ENCODE measurements around the gene EXD3.
"Not testable (repeated sequence)": the region's sequence is repeated elsewhere in the genome, so short reads cannot be mapped to it uniquely, and the experiment has no call there.

The EXD3 gene, protein sequence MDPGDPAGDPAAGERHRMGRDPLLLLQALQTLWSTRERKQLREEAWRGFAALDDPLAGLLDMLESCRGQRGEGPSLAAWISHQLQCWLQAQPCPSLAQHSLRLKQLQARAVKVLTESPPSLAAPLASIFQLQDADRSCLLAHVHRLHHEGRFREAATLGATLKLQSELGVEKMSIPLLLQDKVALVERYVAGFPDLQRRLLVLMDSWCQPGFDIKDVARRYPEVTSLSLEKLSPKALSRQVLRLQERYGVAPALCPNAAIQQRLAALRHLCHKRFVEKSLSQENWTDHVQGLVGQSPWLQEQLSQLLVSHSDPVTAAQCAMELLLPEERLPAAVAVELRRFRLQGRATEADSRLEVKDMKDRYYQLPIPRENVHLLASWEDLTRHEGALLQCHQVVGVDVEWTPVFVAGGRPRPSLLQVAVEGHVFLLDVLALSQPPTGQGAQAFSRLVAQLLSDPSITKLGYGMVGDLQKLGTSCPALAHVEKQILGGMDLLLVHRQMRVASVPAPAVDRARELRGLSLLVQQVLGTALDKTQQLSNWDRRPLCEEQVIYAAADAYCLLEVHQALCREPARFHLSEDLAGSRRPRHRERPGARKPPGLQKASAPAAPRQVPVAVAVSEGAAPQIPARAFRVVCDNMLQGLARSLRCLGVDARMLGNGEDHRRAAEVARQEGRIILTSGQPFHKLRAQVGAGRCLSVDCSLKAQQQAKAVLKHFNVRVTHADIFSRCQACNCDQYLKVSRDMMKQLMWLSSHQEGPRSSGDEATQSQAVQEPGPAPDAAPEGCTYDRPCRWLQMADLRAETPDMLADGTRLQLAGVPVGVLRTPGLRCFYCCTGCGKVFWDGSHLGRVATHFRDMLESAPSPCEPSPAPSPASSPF

DNA sequence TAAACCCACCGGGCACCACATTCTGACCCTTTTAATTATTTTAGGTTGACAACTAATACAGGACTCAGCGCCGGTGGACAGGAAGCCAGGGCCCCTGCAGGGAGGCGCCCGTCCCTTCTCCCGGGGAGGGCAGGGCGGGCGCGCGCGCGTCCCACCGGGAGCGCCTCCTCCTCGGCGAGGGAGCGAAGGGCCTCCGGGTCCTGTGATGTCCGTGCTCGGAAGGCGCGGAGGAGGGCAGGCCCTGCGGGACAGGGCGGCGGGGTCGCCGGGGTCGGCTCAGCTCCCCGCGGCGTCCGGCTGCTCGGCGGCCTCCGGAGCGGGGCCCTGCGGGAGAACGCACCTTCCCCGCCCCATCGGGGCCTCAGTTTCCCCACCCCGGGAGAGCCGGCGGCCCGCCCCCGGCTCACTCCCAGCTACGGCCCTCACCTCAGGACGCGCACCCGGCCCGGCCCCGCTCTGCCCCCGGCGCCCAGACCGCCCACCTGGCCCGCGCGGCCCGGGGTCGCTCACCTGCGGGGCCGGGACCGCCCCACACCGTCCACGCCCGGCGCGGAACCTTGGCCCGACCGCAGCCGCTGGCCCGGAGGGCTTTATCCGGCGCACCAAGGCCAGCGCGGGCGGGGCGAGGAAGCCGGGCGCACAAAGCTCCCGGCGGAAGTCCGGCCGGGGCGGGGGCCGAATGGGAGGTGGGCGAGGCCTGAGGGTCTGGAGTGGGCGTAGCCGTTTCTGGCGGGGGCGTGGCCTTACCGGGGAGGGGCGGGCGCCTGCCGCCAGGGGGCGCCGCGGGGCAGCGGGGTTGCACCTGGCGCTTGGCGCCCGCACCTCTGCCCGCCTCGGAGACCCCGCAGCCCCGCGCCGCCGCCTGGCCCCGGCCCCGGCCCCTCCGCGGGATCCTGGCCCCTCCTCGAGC lies at the start of gene EXD3, which contains the start of gene NOXA1:
EXD3 (minus strand) TSS at position 559 of the 910 bp plus-strand sequence. CDS start 27,805 bp downstream, outside the sequence.
NOXA1 (plus strand) TSS at position 790 of the 910 bp plus-strand sequence. CDS start 137 bp downstream, outside the sequence.
- DNase-seq, result peak; percentile 97

DNA sequence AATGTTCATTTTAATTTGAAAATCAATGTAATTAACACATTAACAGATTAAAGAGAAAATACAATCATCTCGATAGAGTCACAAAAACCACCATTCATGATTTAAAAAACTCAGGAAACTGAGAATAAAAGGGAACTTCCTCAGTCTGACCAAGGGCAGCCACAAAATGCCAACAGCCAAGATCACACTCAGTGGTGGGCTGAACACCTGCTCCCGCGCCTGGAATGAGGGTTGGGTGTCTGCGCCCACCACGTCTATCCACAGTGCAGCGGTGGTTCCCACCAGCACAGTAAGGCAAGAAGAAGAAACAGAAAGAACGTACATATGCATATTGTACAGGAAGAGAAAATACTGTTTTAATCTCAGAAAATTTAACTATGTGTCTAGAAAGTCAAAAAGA lies 47.8 kb upstream of the EXD3 start:
- peak; percentile 67 for DNase-seq

- DNase-seq, result no peak
Measured at GRCh38 chr9:137467896-137468295, 44.9 kb upstream of the EXD3 start.

DNA sequence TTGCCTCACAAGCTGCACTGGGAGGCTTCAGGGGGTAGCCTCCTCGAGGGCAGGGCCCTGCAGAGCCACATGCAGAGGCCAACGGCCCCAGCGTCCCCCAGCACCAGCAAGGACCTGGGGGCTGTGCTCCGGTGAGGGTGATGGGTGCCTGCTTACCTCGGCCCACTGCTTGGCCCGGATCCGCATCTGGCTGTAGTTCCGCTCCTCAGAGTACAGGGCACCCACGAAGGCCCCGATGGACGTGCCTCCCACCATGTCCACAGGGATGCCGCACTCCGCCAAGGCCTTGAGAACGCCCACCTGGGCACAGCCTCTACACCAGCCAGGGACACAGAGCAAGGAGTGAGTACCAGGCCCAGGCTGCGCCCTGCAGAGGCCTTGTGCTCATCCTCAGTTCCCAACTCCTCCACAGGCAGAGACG lies 44.2 kb upstream of the EXD3 start:
- no peak for DNase-seq

- not testable (repeated sequence) for DNase-seq
Measured at GRCh38 chr9:137466389-137467085, 43.6 kb upstream of the EXD3 start.

- no peak for DNase-seq
Measured at GRCh38 chr9:137465720-137466388, 42.9 kb upstream of the EXD3 start.

DNA sequence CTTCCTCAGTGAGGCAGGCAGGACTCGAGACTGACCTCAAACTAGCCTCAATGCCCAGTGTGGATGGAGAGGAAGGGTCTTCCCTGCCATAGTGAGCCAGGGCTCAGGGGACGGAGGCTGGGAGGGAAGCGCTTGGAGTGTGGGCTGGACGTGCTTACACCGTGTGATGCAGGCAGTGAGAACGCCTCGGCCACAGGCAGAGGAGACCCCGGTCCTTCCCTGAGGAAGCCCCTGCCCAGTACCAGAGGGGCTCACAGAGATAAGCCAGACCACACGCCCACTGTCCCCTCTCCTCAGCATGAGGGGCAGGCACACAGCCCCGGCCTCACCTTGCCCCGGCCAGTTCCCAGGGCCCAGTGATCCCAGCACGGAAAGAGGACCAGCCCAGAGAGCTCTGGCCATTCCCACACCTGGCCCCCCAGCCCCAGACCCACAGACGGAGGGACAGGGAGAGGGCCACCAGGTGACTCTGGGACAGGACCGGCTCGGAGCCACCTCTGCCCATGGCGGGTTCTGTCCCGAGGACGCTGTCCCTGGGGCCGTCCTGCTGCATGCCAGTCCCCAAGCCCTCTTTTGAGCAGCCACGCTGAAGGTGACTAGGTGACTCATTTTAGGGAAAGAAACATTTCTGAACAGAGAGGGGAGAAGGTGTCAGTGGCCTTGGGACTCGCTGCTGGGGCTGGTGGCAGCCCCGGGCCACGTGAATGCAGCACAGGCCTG lies 42.2 kb upstream of the EXD3 start:
- no peak for DNase-seq

DNA sequence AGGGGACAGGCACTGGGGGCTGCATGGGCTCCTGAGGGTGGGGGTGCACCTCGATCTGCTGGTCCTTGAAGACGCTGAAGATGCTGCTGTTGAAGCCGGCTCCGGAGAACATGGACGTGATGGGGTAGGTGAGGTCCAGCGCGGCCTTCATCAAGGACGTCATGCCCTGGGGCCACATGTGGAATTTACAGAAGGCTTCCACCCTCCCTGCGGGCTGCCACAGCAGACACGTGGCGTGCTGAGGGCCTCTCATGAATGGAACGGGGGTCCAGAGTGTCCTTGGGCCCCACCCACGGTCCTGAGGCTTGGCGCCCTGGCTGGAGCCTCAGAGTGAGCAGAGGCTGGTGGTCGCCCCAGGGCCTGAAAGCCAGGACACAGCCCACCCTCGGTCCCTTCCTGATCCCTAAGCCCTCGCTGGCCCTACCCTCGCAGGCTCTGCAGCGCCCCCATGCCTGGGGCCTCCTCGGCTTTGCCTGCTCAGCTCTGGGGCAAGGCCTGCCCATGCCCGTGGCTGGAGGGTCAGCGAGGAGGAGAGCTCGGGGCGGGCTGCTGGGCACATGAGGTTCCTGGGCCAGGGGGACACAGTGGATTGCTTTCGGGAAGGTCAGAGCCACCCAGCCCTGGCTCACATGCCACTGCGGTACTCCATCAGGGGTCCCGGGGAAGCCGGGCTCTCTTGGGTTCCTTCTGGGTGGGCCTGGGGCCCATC lies 41.5 kb upstream of the EXD3 start:
- no peak for DNase-seq

DNA sequence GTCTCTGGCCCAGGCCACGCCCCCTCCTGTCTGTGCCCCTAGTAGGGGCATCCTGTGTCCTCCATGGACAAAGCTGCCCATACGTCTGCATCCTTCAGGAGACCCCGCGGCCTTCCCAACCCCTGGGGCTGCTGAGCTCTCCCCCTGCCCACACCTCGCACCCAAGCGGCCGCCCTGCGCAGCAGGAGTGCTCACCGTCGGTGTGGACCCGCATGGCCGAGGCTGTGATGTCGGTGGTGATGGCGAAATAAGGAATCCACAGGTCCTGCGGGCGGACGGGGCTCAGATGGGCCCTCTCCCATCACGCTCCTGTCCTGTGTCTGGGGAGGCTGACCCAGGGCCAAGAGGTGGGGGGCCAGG lies 40.9 kb upstream of the EXD3 start:
- DNase-seq, result no peak

- no peak for DNase-seq
Measured at GRCh38 chr9:137462986-137463930, 40.3 kb upstream of the EXD3 start.

- no peak for DNase-seq
Measured at GRCh38 chr9:137462396-137462985, 39.5 kb upstream of the EXD3 start.

- peak; percentile 96 for DNase-seq
Measured at GRCh38 chr9:137461663-137462395, 38.9 kb upstream of the EXD3 start.

GRCh38 chr9:137461316-137461662 lies 38.3 kb upstream of the EXD3 start:
- DNase-seq, result no peak

- no peak for DNase-seq
Measured at GRCh38 chr9:137460363-137461315, 37.7 kb upstream of the EXD3 start.

GRCh38 chr9:137459601-137460362 lies 36.8 kb upstream of the EXD3 start:
- no peak for DNase-seq

GRCh38 chr9:137459152-137459600 lies 36.2 kb upstream of the EXD3 start, which contains the start of gene NSMF:
Gene NSMF, minus strand, starts transcription at chr9:137459334. Its CDS starts 232 bp downstream, at chr9:137459102.
- peak; percentile 96 for DNase-seq
